HG03439 (cell line): Measurements from ENCODE around the gene PLCL1.

Experiments used
- ATAC-seq: cut with Tn5 transposase; IDR thresholded peaks from one replicate; pipeline ENCODE4 v1.9.1; 2021; ENCODE audit warnings: mild to moderate bottlenecking, moderate library complexity; ENCODE audit not compliant: unreplicated experiment

The PLCL1 gene

DNA sequence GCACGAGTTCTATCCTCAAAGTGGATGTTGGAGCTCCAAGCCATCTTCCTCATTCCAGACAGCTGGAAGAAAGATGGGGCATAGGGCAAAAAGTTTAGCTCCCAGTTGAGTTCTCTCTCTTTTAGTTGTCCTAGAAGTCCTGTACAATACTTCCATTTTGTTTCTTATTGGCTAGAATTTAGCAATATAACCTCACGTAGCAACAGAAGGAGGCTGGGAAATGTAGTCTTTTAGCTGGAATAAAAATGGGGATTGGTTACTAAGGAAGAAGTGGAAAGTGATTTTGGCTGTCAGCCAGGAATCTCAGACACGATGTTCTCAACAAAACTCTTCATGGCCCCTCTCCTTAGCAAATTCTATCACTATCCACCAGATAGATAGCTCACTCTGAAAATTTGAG lies 79.9 kb downstream of the PLCL1 start:
- ATAC-seq, result no peak

DNA sequence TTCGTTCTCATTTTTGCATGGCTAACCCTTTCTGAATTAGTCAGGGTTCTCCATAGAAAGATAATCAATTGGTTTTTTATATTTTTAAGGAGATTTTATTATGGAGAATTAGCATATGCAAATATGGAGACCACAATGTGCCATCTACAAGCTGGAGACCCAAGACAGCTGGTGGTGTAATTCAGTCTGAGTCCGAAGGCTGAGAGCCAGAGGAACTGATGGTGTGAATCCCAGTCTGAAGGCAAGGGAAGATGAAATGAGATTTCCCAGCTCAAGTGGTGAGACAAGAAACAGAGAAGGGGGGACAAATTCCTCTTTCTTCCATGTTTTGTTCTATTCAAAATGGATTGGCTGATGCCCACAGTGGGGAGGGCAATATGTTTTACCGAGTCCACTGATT lies 80.7 kb downstream of the PLCL1 start:
- no peak for ATAC-seq

DNA sequence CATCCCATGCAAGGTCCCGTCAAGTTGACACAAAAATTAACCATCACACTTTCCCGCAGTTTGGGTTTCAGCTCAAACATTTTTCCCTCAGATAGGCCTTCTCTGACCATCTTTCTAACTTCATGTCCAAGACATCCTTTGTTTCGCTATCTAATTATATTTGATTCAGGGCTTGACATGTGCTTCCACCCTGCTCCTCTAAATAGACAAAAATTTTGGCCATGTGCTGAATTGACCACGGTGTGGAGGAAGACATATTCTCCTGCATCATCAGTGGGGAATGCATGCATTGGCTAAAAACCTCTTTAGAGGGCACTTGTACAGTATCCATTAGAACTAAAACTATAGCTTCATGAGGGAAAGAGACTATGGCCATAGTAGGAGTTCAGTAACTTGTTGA lies 81.2 kb downstream of the PLCL1 start:
- no peak for ATAC-seq

DNA sequence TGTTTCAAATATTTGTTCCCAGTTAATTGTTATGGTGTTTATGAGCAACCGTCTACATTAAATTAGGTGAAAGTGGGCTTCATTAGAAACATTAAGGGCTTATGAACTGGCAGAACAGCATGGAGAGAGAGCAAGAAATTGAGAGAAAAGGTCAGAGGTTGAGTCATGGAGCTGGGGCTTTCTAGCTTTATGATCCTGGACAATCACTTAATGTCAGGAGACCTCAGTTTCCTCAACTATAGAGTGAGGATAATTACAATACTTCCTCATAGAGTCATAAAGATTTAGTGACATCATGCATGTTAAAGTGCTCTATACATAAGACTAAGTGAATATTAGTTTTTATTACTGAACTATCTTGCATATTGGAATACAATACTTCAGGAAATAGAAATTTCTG lies 83.9 kb downstream of the PLCL1 start:
- ATAC-seq, result no peak

DNA sequence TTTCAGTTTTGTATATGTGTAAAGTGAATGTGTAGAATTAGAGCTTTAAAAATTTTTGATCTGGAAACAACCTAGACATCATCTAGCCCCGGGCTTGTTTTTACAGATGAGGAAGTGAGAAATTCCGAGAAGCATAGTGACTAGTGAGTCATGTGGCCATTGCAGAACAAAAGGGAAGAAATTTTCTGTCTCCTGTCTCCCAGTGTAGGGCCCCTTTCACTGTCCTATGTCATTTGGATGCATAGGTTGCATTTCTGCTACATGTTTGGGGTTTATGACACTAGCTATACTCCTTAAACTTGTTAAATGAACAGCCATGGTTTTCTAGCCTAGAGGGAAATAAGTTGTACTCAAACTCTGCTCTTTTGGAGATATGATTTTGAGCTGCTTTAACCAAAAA lies 84.6 kb downstream of the PLCL1 start:
- peak; percentile 94 for ATAC-seq

DNA sequence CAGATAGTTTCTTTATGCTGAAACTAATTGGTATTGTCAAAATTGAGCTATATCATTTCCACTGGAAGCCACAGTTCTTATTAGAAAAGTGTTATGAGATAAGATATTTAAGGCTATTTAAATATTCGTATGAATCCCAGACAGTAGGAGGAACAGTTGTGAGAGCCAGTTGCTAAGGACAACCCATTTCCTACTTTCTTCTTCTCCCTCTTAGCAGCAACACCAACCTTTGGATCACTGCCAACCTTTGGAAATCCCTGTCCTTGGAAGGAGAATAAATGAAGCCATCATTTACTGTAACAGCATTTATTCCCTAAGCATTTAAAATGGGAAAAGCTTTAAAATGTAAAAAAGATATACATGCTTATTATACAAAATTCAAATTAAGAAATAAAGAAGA lies 85.8 kb downstream of the PLCL1 start:
- no peak for ATAC-seq

DNA sequence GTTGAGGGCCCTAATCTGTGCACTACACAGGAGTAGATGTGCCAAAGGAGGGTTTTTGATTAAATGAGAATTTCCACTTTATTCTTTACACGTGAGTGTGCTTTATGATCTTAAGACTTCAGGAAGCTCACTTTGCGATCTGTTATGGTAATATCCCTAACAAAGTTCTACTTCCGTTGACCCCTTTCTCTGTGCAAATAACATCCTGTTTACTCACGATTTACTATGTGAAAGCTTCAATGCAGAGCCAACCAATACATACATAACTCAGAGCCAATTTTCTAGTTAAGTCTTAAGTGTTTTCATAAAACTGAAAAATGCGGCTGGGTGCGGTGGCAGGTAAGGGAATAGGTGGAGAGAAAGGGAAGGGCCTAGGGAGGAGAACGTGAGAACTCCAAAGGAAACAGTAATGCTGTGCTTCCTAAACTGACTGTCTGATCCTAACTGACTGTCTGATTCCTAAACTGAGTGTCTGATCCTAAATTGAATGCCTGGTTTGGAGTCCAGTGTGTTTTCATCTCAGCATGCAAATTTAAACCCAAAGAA lies 87.6 kb downstream of the PLCL1 start:
- ATAC-seq, result no peak

DNA sequence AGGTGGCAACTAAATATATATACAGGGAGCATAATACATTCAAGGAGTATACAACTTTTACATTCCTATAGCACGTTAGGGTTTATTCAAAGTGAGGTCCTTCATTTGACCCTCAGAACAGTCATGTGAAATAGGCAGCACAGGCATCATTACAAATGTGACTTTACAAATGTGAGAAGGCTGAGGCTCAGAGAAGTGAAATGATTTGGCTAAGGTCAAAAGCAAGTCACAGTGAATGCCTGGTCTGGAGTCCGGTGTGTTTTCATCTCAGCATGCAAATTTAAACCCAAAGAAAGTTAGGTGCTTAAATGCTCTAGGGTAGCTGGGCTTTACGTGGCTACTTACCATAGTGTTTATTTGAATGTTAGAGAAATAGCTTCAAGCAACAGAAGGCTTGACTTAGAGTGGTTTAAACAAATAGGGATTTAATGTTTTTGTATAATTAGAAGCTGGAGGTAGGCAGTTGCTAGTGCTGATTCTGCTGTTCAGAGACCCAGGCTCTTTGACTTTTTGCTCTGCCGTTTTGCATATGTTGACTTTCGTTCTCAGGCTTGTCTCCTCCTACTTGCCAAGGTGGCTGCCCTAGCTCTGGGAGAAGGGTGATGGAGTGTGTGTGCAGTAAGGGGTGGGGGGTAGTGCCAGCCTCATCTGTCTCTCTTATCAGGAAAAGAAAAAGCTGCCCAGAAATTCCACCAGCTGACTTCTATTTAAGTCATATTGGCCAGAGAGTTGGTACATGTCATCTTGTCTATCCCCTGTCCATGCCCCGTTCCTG lies 89.2 kb downstream of the PLCL1 start:
- peak; percentile 70 for ATAC-seq

DNA sequence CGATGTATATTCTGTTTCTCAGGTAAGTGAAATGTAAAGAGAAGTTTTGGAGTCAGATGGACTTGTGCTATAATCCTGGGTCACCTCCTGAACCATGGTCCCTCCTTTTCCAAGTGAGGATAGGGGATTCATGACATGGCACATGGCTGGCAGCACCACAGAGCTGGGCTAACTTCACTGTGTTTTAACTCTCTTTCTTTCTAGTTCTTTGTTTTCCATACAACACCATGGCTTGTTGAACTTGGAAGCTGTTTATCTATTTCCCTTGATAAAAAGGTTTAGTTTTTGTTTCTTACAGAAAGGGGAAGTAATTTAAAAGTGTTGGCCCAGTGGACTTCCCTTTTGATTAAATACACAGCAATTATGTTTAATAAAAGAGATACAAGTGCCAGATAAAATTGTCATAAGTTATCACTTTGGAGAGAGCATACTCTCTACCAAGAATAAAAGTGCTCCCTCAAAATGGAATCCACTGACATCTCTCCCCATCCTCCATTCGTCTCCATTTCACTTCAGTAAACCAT lies 90.4 kb downstream of the PLCL1 start:
- no peak for ATAC-seq

DNA sequence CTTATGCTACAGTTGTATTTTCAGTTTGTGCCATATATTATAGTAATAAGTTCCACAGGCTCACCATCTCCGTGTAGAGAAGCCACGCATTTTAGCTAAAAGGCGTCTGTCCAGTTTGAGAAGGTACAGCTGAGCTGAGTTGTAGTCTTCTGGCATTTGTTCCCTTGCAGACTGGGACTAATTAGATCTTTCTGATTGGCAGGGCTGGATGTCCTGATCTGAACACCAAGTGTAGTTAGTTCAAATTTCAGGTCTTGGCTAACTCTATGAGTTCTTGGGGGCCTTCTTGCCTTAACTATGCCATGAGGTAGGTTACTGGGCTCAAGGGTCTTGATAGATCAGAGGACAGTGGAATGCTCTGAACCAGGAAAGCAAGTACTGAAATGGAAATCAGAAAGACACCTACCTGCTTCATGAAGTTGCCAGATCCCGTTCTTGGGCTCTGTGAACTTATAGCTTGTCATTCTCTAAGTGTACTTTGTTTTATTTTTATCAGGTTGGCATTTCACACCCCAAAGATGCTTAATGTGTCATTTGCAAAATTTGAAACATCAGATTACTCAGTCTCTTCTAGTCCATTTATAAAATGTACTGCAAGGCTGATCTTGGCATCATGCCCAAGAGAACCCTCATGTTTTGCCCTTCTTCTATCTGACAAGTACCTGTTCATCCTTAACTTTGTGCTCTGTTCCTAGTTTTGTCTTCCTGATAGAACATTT lies 93.7 kb downstream of the PLCL1 start:
- no peak for ATAC-seq

DNA sequence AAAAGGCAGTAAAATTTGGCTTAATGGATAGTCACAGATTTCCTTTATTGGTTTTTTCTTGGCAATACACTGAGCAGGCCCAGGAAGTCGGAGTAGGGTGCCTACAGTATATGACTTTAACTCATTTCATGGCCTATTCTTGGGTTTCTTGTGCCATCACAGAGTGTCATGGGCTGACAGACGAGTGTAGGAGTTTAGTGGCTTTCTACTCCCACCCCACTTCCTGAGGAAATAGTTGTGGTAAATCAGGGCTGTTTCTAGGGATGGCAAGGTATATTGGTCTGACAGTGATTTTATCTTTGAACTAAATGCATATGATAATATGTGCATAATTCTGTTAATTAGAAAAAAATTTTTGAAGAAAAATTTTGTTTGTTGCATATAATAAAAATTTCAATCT lies 100.1 kb downstream of the PLCL1 start:
- ATAC-seq, result no peak

DNA sequence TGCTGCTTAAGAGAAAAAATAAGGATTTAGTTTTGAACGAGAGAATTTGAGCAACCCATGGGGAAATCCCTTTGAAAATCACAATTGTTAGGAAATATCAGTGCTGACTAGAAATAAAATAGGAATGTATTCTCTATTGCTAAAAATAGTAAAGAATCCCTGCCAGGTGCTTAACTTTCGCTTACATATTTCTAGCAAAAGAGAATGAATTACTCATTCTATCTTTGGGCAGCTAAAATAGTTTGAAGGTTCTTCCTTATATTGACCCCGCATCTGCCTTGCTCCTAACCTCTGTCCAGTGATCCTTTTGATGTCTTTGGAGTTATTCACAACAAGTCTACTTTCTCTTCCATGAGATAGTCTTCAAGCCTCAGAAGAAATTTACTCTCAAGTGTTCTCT lies 103.8 kb downstream of the PLCL1 start:
- no peak for ATAC-seq

DNA sequence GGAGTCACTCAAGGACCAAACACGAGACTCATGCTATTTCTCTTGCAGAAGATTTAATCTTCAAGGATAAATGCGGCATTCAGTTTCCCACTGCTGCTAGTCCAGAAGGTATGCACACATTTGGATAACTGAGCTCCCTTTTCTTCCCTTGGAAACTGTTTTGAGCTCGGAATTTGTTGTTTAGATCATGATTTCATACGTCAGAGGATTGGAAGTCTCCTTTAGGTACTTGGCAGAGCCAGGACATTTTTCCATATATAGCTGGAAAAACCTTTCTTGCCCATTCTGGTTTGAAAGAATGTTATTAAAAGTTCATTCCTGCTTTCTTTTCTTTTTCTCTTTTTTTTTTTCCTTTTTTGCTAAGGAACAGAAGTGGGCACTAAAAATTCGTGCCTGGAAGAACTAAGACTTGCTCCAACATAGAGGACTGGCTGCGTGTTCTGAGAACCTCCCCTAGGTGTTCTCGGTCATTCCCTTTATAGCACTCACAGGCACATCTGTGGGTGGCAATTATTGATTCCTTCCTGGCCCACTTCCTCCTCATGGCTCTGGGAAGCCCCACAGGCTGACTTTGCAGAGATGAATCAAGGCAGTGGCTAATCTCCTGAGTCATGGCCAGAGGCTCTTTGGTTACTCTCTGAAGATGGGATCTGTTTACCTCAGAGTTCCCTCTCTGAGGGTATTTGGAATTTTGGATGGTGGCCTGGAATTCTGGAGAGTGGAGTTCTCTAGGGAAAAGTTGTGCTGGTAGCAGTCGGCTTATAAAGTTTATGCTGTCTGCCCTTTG lies 104.8 kb downstream of the PLCL1 start:
- ATAC-seq, result no peak

DNA sequence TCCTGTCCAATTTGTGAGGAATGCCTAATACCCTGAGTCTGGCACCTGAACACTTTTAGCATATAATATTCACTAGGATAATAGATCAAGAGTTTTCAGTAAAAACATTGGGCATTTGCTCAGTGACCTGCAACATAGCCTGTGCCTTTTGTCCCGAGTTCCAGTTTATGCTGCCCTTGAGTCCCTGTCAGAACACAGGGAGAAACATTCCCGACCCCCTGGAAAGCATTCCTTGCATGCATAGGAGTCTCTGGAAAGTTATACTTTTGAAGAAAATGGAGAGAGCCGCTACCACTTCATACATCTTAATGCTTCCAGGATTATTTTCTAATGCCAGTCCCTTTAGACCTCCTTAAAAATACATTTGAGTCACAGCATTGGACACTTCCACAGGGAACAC lies 107.3 kb downstream of the PLCL1 start:
- no peak for ATAC-seq

DNA sequence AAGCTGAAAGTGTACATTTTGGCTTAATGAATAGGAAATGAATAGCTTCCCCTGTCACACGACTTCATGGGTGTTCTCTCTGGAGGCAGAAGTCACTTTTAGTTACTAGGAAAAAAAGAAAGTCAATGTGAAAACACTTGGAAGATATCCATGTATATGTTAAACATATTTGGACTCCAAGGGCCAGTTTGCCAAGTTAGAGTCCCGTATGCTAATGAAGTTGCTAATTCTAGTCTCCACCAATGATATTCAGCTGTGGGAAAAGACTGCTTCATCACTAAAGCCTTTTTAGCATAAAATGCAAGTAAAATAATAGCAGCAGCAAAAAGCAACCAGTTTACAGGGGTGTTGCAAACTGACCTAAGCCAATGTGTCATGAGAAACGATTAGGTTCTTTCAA lies 108.7 kb downstream of the PLCL1 start:
- no peak for ATAC-seq

DNA sequence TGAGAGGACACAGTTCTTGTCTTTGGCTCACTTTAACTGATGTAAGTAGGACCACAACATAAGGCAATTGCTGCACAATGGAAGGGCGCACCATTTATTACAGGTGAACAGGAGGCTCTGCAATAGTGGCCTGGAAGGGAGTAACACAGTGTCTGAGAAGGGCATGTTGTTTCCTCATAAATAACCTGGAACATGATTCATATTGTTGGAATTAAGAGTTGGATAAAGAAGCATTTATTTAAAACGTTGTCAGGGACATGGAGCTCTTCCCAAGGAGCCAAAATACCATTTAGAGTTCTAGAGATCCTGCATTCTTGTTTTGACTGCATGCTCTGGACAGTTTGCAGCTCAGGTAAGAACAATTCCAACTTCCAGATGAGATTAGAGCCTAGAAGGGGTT lies 110.4 kb downstream of the PLCL1 start:
- no peak for ATAC-seq

DNA sequence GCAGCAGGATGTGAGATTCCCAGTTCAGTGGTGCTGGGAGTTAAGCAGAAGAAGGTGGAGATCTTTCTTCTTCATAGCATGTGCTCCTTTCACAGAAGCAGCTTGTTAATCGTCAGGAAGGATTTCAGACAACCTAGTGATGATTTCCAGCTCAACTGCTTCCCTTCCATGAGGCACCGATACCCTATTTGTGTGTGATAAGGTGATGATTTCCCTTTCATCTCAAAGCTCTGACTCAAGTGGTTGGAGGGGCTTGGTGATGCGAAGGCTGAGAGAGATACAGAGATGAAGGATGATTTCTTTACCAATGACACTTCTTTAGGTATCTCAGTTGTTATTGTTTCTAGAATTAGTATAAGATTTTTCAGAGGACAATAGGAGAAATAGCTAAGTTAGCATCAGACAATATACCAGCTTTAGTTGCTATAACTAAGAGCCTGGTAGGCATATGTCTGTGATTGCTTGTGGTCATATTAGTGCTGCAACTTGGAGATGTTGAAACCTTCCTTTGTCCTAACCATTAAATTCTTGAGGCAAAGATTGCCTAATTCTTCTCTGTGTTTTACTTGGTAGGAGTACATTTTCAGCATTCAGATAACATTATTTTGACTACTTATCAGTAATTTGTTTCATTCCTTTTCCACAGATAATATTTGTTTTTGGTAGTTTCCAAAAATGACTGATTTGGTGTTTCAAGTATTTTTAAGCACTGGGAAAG lies 111.3 kb downstream of the PLCL1 start:
- ATAC-seq, result no peak

DNA sequence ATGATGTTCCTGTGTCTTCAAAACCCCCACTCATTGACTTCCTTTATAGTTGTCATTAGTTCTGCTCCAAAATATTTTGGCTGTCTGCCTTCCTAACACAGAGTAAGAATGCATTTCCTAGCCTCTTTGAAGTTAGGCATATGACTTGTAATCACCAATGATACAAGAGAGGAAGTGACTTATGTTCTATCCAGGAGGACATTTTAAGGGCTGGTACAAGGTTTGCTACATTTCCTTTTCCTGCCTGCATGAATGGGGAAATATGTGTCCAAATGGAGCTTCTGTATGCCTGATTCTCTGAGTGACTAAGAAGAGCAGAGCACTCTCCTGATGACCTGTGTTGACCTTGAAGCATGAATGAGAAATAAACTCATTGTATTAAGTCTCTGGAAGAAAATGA lies 115.1 kb downstream of the PLCL1 start:
- ATAC-seq, result no peak

DNA sequence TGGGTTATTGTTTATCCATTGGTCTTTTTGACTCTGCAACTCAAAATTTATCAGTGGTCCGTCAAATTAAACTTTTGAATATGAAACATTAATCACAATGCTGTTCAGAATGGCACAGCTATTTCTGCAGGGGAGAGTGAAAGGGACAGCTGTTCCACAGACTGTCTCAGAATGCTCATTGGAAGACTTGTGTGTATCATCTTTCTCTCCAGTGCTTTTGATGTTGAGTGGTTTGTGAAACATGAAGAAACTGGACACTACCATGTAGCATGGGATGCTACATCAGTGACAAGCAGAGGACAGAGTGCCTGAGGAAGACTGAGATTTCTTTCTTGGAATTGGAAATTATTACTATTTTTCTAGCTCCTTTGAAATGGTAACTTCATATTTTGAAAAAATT lies 115.7 kb downstream of the PLCL1 start:
- ATAC-seq, result no peak

DNA sequence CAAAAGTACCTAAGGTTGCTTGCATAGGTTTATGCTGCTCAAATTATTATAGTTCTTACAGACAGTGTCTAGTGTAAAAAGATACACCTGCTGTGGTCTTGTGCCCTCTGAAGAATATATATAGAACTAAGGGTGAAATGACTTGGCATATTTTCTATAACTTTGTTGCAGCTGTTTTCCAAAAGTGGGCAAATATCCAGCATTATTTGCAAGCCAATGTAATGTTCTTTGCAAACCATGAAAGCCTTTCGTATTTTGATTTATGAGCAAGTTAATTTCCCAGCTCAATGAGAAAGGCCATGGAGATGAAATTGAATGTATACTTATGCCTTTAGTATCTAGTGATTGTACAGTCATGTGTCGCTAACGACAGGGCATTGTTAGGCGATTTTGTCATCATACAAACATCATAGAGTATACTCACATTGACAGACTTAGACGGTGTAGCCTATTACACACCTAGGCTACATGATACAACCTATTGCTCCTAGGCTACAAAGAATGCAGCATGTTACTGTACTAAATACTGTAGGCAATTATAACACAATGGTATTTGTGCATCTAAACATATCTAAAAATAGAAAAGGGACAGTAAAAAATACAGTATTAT lies 116.3 kb downstream of the PLCL1 start:
- ATAC-seq, result no peak
